Activated gamma-delta T cell treated with anti-CD3 and anti-CD28 coated beads, Interleukin-2, amount 50 U/mL, for 16 hours (primary cell): Measurements from ENCODE around the gene ATP13A2.

Experiments
- DNase-seq: peaks from one replicate; pipeline ENCODE4 v3.0.0-alpha.2; 2020; ENCODE audit warnings: low read depth

Gene ATP13A2

DNA sequence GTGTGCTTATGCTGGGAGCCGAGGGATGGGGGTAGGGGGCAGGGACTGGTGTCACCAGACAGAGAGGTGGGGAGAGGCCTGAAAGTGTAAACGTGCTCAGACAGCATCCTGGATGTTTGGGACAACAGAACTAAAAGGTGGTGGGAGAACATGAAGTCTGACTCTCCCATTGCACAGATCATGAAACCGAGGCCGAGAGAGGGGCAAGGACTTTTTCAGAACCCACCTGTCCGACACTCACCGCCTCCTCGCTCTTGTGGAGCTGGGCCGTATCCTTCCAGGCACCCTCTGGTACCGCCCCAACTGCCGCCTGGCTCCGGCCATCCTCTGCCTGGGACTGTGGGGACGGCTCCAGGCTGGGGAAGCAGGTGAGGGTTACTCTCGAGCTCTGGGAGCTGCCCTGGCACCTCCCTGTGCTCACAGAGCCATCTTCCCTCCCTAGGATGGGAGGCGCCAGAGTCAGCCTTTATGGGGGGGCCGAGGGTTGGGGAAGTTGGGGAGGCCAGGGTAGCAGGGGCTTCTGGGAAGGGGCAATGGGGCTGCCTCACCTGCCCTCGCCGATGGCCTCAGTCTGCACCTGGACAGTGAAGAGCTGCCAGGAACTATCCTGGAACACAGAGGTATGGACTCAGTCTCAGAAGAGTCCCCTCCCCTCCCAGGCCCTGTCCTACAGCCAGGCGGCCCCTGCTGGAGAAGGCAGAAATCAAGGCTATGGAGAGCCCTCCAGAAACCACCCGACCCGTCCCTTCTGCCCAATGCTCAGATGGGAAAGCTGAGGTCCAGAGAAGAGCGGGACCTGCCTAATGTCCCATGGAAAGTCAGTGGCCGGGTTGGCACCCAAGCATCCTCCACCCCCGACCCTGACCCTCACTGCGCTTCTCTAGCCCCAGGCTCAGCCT lies 7.0 kb downstream of the ATP13A2 start:
- DNase-seq = no peak

DNA sequence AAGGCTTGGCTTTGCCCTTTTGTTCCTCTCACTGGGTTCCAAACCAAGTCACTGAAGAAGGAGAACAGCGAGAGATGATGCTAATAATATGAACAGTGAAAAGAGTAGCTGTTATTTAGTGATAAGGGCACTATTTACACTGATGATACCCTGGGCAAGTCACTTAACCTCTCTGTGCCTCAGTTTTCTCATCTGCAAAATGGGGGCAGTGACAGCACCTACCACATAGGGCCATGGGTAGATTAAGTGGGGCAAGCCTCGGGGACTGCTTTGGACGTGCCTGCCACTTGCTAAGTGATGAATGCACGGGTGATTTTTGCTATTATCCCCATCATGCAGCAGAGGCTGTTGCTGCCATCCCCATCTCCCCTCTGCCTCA lies 9.2 kb downstream of the ATP13A2 start:
- DNase-seq = no peak

DNA sequence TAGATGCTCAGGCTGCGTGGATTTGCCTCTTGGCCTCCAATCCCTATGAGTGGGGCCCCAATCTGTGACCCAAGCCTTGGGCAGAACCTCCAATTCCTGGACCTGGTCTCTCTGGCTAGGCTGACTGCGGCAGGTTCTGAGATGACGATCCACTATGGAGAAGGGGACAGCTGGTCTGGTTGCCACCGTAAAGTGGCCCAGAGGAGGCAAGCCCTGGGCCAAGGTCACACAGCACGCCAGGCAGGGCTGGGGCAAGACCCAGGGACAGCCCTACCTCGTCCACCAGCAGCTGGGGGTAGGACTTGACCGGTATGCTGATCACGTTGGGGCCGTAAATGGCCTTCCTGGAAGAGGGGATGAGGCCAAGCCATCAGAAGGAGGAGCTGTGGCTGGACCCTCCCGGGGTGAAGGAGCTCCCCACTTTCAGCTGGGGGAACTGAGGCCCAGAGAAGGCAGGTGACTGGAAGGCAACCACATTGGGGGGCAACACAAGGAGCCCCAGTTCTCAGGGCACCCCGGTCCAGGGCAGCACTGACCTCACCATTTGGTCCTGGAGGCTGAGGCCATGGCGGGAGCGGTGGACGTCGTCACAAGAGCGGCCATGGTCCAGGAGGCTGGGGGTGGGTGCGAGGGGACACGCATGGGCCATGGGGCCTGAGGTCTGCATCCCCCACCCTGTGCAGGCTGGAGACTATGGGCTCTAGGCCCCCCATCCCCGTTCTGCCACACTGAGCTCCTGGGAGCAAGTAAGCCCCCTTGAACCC lies 9.8 kb downstream of the ATP13A2 start:
- no peak for DNase-seq

DNA sequence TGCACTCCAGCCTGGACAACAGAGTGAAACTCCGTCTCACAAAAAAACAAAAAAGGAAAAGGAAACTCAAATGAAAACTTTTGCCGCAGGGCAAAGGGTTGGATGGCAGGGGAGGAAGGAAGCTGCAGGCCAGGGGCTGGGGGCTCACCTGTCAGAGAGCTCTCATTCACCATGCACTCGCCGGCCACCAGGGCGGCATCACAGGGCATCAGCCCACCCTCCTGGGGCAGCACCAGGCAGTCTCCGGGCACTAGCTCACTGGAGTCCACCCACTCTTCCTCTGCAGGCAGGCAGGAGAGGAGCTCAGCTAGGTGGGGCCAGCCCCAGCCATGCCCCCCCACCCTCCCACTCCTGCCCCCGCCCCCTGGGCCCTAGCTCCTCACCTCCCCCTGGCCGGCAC lies 11.9 kb downstream of the ATP13A2 start:
- DNase-seq = no peak

DNA sequence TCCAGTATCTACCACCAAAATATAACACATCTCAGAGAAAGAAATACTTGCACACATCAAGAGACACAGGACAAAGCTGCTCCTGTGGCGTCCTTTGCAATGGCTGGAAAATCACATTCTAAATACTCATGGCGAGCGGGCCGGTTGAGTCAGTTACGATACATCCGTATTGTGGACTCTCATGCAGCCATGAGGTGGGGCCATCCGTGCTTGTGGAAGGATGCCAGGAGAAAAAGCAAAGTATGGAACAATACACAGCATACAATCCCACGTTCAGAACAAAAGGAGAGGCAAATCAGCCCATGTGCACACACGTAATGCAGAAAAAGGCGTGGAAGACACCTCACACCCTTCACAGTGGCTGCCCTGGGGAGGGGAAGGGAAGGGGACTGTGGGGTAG lies 13.1 kb downstream of the ATP13A2 start:
- DNase-seq = no peak

DNA sequence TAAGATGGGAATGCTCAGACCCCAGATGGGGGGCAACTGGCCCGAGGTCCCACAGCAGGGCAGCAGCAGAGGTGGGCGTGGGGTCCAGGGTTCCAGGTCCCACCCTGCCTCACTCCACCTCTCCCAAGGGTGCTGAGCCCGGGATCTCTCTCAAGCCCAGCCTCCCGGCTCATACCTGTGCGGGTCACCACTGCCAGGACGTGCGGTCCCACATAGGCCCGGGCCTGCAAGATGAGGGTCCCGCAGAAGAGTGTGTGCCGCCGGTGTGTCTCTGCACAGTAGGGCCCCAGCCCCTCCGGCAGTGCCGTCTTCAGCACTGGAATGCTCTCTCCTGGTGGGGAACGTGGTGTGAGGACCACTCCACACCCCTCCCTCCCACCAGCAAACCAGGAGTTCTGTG lies 14.9 kb downstream of the ATP13A2 start:
- no peak for DNase-seq

DNA sequence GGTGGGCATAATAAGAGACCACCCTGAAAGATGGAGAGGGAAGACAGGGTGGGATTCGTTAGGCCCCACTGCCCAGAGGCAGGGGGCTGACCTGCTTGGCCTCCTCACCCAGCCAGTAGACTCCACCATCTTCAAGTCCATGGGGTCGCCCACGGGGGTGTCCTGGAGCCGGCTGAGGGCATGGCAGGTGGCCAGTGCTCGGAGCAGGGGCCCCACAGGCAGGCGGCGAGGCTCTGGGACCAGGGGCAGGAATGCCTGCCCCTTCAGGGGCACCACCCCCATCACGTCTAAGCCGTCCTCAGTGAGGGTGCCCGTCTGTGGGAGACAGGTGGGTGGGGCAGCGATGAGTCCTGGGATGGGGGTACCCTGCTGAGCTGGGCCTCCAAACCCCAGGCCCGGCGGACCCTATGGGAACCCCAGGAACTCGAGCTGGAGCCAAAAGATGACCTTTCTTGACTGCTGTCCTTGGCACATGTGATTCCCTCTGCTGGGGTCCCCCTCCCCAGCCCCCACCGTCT lies 18.1 kb downstream of the ATP13A2 start:
- no peak for DNase-seq

DNA sequence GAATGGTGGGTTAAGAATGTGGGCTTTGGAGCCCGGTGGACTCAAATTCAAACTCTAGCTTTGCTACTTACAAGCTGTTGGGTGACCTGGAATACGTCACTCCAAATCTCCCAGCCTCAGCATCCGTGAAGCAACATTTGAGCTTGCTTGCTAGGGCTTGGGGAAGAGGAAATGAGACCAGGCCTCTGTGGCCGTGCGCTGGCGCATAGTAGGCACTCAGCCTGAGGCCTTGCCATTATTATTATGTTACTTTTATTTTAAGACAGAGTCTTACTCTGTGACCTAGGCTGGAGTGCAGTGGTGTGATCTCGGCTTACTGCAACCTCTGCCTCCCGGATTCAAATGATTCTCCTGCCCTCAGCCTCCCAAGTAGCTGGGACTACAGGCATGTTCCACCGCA lies 19.1 kb downstream of the ATP13A2 start:
- no peak for DNase-seq

DNA sequence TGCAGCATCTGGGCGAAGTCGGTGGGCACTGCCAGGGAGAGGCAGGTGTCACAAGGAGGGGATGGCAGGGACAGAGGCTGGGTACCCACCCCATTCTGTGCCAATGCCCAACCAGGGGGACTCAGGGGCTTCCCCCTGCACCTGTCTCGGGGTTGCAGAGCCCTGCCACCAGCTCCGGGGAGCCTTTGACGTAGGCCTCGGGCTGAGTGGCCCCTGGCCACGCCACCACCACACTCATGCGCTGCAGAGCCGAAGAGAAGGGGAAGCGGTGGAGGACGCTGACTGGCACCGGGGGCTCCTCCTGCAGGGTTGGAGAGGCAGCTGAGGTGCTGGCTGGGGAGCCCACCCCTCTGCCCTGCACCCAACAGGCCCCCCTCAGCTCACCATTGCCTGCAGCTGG lies 19.6 kb downstream of the ATP13A2 start:
- no peak for DNase-seq

DNA sequence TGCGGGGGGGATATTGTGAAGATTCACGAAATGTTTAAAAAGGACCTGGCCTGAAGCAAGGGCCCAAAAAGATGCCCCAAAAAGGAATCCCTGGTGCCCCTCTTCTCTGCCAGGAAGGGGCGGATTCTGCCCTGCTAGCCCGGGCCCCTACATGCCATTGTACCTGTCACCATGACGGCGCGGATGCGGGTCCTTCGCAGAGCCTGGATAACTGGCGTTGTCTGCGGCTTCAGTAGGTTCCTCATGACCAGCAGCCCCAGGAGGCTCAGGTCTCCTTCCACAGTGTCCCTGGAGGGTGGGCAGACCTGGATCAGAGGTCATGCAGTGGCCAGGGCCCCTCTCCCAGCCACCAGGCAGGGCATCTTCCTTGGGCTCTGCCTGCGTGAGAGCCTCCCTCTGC lies 20.2 kb downstream of the ATP13A2 start:
- DNase-seq = no peak

DNA sequence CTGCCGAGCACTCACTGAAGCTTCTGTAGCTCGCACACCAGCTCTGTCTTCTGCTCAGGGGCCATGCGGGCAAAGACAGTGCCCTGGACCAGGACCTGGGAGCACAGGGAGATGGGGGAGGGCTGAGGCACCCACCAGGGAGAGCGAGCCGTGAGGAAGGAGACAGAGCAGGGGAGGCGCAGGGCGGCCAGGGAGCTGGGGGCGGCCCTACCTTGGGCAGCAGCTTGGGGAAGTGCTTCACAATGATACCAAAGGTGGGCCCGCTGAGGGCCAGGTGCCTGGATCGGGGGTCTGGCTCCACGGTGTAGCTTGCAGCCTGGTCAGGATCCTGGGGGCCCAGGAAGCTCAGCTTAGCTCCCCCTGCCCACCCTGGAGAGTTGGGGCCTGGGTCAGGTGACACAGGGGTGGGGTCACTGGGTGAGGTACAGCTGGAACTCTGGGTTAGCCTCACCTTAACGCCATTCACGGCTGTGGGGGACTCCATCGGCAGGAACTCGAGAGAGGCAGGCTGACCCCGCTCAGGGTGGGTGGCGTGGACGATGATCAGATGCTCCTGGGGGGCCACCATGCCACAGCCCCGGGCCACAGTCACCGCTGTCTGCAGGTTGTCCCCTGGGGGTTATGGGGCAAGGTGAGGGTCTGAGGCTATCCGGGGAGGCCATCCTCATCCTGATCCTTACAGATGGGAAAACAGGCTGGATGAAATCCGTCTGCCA lies 21.9 kb downstream of the ATP13A2 start:
- DNase-seq = no peak

DNA sequence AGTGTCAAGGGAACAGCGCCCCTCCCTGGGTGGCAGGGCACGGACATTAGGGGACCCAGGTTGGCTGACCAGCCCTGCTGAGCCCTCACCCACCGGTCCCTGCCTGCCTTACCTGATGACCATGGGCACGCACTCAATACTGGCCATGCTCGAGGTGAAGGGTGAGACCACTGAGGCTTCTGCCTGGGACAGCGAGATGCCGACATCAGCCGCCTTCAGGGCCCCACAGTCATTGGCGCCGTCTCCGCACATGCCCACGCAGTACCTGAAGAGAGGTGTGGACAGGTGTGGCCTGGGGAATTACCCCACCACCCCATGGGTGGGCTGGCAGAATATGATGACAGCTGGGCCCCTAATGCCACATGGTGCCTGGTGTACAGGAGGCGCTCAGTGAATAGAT lies 23.5 kb downstream of the ATP13A2 start:
- DNase-seq = no peak

DNA sequence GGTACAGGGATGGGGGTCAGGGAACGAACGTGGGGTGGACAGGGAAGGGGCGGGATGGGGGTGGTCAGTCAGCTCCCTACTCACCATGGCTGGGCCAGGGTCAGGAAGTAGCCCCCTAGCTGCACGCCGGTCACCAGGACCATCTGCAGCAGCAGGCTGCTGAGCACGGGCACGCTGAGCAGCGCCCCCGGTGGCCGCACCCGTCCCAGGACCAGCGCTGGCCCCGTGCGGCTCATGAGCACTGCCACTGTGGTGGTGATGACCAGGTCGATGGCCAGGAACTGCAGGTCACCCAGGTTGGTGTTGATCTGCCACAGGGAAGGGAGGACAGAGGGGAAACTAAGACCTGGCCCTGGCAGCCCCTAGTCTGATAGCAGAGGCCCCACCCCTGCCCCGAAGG lies 24.8 kb downstream of the ATP13A2 start:
- DNase-seq = no peak

DNA sequence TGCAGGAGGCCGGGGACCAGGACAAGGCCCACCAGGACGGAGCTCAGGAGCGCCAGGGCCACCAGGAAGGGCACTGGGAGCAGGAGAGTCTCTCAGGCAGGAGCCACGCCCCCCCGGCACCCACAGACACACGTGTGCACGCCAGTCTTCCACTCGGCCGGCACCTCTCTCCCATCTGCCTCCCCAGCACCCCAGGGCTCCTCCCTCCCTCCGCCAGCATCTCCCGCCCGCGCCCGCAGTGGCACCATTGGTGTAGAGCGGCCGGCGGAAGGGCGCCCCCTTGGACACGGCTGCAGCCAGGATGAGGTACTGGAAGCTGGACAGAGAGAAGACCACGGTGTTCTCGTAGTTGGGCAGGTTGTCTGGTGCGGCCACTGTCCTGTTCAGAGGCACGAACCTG lies 25.2 kb downstream of the ATP13A2 start:
- DNase-seq = no peak

DNA sequence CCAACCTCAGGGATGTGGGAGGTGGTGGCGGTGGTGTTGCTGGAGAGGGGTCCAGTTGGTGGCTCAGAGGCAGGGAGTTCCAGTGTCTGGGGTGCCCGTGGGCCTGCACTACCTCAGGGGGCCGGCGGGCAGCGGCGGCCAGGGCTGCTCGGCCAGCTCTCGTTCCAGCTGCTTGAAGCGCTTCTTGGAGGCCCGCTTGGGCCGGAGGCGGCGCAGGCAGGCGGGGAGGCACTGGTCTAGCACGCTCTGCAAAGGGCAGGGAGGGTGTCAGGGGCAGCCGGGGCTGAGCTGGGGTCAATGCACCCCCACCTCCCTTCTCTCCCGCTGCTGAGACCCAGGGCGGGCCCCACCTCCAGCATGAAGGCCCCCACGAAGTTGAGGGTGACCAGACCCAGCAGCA lies 25.6 kb downstream of the ATP13A2 start:
- DNase-seq = no peak

DNA sequence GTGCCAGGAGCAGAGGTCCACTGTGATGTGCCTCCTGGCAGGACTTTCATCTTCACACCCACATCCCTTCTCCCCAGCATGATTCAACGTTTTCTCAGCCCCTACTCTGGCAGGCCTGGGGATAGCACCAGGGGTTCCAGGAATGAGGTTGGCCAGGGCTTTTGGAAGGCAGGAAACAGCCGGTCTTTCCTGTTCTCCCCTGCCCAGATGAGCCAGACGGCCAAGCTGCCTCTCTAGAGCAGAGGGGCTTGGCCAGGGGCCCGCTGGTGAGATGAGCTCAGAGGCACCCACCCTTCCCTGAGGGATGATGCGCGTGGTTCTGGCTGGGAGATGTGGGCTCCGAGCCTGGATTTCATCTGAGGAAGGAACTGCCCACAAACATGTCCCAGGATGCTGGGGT lies 27.0 kb downstream of the ATP13A2 start:
- DNase-seq = no peak

DNA sequence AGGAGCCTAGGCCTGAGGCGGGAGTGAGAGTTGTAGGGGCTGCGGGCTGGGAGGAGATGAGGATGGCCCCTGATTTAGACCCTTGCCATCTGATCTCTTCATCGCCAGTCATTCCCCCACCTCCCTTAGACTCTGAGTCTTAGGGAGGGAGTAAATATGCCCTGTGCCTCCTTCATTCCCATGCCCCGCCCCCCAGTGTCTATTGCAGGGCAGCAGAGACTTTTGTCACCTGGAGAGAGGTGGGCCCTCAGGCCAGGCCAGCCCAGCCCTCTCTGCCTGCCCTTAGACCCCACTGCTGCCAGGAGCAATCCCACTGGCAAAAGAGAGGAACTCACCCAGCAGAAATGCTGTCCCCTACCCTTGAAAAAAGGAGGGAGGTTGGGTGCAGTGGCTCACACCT lies 28.1 kb downstream of the ATP13A2 start:
- DNase-seq = no peak

DNA sequence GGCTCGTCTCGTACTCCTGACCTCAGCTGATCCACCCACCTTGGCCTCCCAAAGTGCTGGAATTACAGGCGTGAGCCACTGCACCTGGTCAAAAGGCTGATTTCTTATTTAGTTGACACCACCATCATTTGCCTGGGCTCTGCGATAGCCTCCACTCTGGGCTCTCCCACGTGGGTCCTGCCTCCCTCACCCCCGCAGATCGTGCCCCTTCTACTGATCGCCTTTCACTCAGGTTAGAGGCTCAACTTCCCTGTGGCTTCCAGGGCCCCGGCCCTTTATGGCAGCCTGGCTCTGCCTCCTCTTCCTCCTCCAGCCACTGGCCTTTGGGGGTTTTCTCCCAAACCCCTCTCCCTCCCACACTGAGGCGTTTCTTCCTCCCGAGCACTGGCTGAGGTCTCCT lies 28.8 kb downstream of the ATP13A2 start:
- DNase-seq = no peak

DNA sequence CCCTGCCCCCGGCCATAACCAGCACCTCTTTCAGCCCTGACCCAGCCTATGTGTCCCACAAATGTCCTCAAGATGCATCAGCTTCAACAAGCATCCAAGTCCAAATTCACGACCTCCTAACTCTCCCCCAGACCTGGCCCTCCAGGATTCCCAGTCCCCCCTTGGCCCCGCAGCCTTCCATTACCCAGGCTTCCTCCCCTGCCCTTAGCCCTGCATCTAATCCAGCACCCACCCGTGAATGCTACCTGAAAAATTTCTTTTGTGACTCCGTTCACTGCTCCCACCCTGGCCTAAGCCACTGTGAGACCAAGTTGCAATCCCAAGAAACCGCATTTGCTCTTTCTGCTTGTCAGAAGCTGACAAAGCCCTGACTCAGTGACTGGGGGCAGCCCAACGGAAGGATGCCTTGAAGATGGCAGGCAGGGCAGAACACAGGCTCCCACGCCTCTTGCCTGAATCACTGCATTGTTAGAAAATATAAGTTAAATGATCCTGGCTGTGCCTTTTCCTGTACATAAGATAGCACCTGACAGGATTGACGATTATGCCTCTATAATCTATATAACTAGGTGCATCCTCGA lies 30.4 kb downstream of the ATP13A2 start:
- DNase-seq = no peak

DNA sequence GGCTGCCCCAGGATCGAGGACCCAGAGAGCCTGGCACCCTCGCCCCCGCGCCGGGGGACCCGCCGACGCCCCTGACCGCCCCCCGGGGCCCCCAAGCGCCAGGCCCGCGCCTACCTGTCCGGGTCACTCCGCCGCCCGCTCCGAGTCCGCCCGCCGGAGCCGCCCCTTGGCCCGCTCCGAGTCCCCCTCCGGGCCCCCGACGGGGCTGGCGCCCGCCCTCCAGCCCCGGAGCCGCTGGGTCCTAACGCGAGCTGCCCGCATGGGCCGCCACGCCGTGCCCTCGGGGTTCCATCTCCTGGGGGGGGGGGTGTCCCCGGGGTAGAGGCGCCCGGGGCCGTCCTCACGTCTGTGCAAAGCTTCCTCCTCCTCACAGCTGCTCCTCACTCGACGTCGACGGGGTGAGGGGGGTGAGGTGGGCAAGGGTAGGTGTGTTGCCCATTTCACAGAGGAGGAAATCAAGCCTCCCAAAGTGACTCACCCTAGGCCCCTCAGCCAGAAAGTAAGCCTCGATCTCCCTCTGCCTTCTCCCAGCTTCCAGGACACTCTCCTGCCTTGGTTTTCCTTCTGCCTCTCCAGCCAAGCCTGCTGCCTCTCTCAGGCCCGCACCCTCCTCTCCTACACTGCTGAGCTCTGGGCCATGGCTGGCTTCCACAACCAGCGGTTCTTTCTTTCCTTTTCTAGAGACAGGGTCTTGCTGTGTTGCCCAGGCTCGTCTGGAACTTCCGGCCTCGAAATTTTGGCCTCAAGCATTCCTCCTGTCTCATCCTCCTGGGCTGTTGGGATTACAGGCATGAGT lies 31.1 kb downstream of the ATP13A2 start, which contains the start of gene MFAP2:
Gene MFAP2 (minus strand): TSS at position 148 of the 796 bp plus-strand sequence. CDS start 2,347 bp downstream, outside the sequence.
- no peak for DNase-seq
